ENCODE results near the gene FAM241B.

The FAM241B gene

GRCh38 chr10:69641261-69641980 is 11.4 kb downstream of the FAM241B start:
- no peak for ATAC-seq
- no peaks in the 10 kb centered on the region for H3K36me3 Mint-ChIP-seq
- H3K4me1 Mint-ChIP-seq, result no peaks in the 10 kb centered on the region
- DNase-seq (ENCODE audit: low spot score in 2 of 2), result no peak
- no peaks in the 10 kb centered on the region for H3K9me3 Mint-ChIP-seq
- no peak overlapping the region for H3K27ac Mint-ChIP-seq
- H3K4me3 Mint-ChIP-seq, result no peak overlapping the region

DNA sequence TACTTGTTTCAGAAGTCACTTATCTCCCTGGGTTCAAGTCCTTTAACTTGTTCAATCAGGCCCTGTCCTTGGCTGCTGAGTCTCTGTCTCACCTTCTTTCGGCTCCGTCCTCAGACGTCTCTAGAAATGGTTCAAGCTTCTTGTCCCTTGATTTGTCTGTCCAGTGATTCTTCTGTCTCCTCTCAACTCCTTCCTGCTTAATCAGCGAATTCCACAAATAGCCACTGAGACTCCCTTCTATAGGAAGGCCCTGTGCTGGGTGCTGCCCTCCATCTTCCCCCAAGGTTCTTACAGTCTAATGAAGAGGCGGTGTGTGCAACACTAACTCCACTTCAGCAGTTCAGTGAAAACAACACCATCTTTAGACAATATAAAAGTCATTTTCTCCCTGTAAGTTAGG is 12.7 kb downstream of the FAM241B start:
- H3K36me3 Mint-ChIP-seq, result no peaks in the 10 kb centered on the region
- no peak overlapping the region for H3K4me3 Mint-ChIP-seq
- no peaks in the 10 kb centered on the region for H3K9me3 Mint-ChIP-seq
- H3K4me1 Mint-ChIP-seq, result no peaks in the 10 kb centered on the region
- DNase-seq (ENCODE audit: low spot score in 2 of 2) (no peak), ATAC-seq (no peak)
- H3K27ac Mint-ChIP-seq, result no peak overlapping the region

- no peaks in the 10 kb centered on the region for H3K36me3 Mint-ChIP-seq
- no peak for ATAC-seq
- DNase-seq (ENCODE audit: low spot score in 2 of 2), result no peak
- H3K4me1 Mint-ChIP-seq, result no peaks in the 10 kb centered on the region
- no peak overlapping the region for H3K27ac Mint-ChIP-seq
- no peaks in the 10 kb centered on the region for H3K9me3 Mint-ChIP-seq
- H3K4me3 Mint-ChIP-seq, result no peak overlapping the region
Observed at GRCh38 chr10:69643779-69644657, 14.0 kb downstream of the FAM241B start.

GRCh38 chr10:69644658-69645295 is 14.7 kb downstream of the FAM241B start:
- no peak overlapping the region for H3K27ac Mint-ChIP-seq
- H3K4me3 Mint-ChIP-seq, result no peak overlapping the region
- H3K36me3 Mint-ChIP-seq, result no peaks in the 10 kb centered on the region
- H3K9me3 Mint-ChIP-seq, result no peaks in the 10 kb centered on the region
- H3K4me1 Mint-ChIP-seq, result no peaks in the 10 kb centered on the region
- ATAC-seq (peak; percentile 47), DNase-seq (ENCODE audit: low spot score in 2 of 2) (peak; percentile 33 to 70)

DNA sequence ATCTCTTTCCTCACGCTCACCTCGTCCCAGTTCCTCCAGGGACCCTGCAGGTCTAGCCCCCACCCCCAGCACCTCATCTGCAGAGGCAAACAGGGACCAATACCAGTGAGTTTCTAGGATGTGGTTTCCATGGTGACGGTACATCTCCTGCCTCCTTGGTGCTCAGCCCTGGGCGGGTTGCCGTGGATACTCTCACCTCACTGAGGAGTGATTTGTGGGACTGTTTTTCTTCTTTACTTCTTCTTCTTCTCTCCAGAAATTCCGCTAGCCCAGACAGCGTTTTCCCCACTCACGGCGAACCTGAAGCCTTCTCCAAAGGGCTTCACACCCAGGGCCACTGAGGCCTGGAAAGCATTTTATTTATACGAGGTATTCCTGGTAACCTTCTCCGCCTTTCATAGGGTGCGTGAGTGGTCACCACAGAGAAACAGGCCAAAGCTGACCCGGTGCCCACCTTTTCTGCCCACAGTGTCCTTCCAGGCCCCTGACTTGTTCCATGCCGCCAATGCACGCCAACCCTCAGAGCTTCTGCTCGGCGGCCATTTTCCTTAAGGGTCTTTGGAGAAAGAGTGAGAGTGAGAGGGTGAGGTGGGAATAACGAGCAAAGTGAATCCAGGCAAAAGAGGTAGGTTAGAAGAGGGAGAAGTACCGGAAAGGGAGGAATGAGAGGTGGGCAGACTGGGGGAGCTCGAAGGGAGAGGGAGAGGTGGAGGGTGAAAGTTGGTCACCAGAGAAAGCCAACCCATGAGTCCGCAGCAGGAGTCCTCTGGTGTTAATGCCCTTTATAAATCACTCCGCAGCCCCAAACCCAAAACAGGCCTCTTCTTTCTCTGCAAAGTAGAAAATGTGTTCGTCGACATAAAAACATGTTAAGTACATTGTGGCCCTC is 15.5 kb downstream of the FAM241B start:
- Mint-ChIP-seq H3K4me1 (peaks cover 5% of the 10 kb centered on the region), H3K27ac (no peak overlapping the region), H3K36me3 (no peaks in the 10 kb centered on the region), H3K9me3 (no peaks in the 10 kb centered on the region), H3K4me3 (no peak overlapping the region)
- DNase-seq (ENCODE audit: low spot score in 2 of 2), result no peak
- ATAC-seq, result no peak

GRCh38 chr10:69646185-69647060 is 16.4 kb downstream of the FAM241B start:
- Mint-ChIP-seq H3K4me3 (no peak overlapping the region), H3K4me1 (peaks cover 14% of the 10 kb centered on the region), H3K36me3 (no peaks in the 10 kb centered on the region), H3K9me3 (no peaks in the 10 kb centered on the region), H3K27ac (no peak overlapping the region)
- DNase-seq (ENCODE audit: low spot score in 2 of 2) (no peak), ATAC-seq (no peak)

- no peaks in the 10 kb centered on the region for H3K36me3 Mint-ChIP-seq
- peaks cover 21% of the 10 kb centered on the region for H3K4me1 Mint-ChIP-seq
- H3K9me3 Mint-ChIP-seq, result no peaks in the 10 kb centered on the region
- H3K27ac Mint-ChIP-seq, result no peak overlapping the region
- H3K4me3 Mint-ChIP-seq, result no peak overlapping the region
- ATAC-seq, result no peak
- no peak for DNase-seq (ENCODE audit: low spot score in 2 of 2)
Observed at GRCh38 chr10:69647126-69647525, 17.1 kb downstream of the FAM241B start.

- ATAC-seq (no peak), DNase-seq (ENCODE audit: low spot score in 2 of 2) (no peak)
- H3K9me3 Mint-ChIP-seq, result no peaks in the 10 kb centered on the region
- no peak overlapping the region for H3K4me3 Mint-ChIP-seq
- no peak overlapping the region for H3K27ac Mint-ChIP-seq
- H3K4me1 Mint-ChIP-seq, result peaks cover 24% of the 10 kb centered on the region
- no peaks in the 10 kb centered on the region for H3K36me3 Mint-ChIP-seq
Observed at GRCh38 chr10:69647819-69648218, 17.8 kb downstream of the FAM241B start.

DNA sequence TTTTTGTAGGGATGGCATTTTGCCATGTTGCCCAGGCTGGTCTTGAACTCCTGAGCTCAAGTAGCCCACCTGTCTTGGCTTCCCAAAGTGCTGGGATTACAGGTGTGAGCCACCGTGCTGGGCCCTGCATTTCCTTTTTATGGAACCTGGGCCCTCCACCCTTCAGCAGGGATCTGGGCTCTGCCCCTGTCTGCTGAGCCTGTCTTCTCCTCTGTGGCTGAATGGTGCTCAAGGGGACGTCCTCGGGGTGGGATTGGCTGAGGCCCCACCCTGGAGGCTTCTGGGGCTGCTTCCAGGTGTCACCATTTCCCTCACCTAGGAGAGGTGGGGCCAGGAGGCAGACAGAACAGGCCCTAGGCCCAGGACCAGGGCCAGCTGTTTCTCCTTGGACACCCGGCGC is 18.4 kb downstream of the FAM241B start:
- Mint-ChIP-seq H3K4me3 (no peak overlapping the region), H3K27ac (no peak overlapping the region)
- DNase-seq (ENCODE audit: low spot score in 2 of 2), result no peak

DNA sequence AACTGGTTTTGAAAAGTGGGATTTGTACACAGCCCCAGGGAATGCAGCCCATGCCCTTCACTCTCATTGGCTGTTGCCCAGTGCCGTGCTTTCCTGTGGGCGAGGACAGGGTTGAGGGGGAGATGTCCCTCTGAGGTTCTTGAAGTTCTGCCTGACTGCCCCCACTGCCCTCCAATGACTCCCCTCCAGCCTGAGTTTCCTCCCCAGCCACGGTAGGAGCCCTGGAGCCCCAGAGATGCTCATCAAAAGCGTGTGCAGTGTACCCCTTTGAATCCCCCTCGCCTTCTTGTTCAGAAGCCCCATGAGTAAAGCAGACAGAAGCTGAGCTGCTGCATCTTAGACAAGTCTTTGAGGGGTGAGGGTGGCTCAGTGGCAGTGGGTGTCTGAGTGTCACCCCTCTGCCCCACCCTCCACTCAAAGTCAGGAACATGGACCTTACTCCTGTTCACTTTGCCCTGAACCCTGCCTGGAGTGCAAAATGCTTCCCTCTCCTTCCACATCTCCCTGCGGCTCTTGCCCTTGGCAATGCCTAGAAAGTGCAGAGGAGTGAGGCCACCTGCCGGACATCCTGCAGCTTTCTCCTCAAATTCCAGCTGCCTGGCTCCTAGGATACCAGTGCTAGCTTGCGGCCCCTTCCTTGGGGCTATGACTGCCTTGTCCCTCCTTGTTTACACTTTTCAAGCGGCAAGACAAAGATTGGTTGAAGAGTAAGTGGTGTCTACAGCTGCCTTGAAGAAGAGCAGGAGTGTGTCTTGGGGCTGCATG is 19.9 kb downstream of the FAM241B start:
- H3K9me3 Mint-ChIP-seq, result no peaks in the 10 kb centered on the region

More for the DNA sequence above, 18.4 kb downstream of the FAM241B start:
- H3K4me1 Mint-ChIP-seq, result peaks cover 24% of the 10 kb centered on the region
- H3K9me3 Mint-ChIP-seq, result no peaks in the 10 kb centered on the region
- no peaks in the 10 kb centered on the region for H3K36me3 Mint-ChIP-seq
- no peak for ATAC-seq

DNA sequence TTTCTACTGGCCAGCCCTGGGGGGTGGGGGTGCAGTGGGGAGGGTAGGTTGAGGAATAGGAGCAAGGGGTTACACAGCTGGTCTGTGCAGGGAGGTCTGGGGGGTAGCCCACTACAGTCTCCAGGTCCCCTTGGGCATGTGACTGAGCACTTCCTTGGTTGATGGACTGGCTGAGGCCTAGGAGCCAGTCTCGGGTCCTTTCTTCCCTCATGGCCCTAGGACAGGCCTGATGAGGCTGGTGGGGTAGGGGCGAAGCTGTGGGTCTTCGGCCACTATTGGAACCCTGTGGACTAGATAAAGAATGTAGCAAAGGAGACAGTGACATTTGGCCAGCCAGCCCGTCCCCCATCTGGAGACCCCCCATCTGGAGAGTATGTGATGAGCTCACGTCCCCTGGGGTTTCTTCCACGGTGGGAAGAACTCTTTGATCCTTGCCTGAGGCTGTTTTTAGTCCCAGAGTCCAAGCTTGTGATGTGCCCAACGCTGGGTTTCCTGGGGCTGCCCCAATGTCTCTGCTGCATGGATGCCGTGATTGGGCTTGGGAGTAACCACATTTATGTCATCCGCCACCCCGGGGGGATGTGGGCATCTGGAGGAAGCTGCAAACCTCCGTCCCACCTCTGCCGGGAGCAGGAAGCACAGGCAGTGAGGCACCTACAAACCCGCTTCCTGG is 20.7 kb downstream of the FAM241B start:
- Mint-ChIP-seq H3K4me3 (peak overlapping the region; percentile 11), H3K36me3 (no peaks in the 10 kb centered on the region), H3K27ac (peak overlapping the region; percentile 32), H3K9me3 (no peaks in the 10 kb centered on the region), H3K4me1 (peaks cover 24% of the 10 kb centered on the region)
- DNase-seq (ENCODE audit: low spot score in 2 of 2) (no peak), ATAC-seq (no peak)

More for the DNA sequence above, 19.9 kb downstream of the FAM241B start:
- DNase-seq (ENCODE audit: low spot score in 2 of 2) (no peak), ATAC-seq (no peak)
- H3K4me1 Mint-ChIP-seq, result peaks cover 24% of the 10 kb centered on the region
- no peaks in the 10 kb centered on the region for H3K36me3 Mint-ChIP-seq
- H3K27ac Mint-ChIP-seq, result peak overlapping the region; percentile 32
- H3K4me3 Mint-ChIP-seq, result no peak overlapping the region

- no peaks in the 10 kb centered on the region for H3K9me3 Mint-ChIP-seq
- no peak for DNase-seq (ENCODE audit: low spot score in 2 of 2)
- peak overlapping the region; percentile 11 for H3K4me3 Mint-ChIP-seq
- peak overlapping the region; percentile 32 for H3K27ac Mint-ChIP-seq
- no peaks in the 10 kb centered on the region for H3K36me3 Mint-ChIP-seq
- peak; percentile 23 for ATAC-seq
- peaks cover 24% of the 10 kb centered on the region for H3K4me1 Mint-ChIP-seq
Observed at GRCh38 chr10:69651362-69651761, 21.3 kb downstream of the FAM241B start.
